GM12873 (cell line): ENCODE data around the gene PRM3.

Experiments used
- TF ChIP-seq, protein P1 (sequence below): IDR thresholded peaks from 2 replicates; pipeline ENCODE4 v1.5.1; 2012; ENCODE audit warnings: low read depth, mild to moderate bottlenecking, moderate library complexity, low read length, control low read depth; ENCODE audit not compliant: insufficient read depth; ENCODE audit errors: missing control alignments

Gene PRM3

DNA sequence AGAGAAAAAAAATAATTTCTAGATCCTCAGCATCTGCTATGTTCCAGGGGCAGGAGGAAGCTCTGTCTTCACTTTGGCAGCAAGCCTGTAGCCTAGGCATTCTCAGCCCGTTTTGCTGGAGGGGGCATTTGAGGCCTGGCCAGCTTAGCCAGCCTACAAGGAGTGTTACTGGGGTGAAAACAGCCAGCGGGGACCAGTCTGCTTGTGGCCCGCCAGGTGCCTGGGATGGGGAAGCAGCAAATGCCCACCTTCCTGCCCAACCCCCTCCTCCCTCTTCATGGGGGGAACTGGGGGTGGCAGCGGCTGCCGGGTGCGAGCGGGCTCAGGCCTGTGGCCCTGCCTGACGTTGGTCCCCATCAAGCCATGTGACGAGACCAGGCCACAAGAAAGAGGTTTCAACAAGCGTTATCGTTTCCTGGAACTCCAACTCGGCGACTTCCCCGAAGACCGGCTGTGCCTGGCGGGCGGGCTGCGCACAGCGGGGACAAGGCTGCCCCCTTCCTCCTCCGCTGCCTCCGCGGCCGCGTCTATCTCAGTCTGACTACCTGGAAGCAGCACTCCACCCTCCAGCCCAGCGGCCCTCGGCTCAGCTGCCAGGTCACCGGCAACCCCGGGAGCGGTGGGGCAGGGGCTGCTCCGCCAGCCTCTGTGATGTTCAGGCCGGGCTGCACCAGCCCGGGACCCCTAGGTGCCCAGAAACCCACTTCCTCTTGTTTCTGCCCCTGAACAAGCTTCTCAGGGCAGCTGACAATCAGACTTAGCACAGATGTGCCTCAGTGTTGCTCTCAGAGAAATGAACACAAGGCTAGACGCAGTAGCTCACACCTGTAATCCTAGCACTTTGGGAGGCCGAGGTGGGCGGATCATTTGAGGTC is 40.3 kb downstream of the PRM3 start:
- TF ChIP-seq, protein P1, sequence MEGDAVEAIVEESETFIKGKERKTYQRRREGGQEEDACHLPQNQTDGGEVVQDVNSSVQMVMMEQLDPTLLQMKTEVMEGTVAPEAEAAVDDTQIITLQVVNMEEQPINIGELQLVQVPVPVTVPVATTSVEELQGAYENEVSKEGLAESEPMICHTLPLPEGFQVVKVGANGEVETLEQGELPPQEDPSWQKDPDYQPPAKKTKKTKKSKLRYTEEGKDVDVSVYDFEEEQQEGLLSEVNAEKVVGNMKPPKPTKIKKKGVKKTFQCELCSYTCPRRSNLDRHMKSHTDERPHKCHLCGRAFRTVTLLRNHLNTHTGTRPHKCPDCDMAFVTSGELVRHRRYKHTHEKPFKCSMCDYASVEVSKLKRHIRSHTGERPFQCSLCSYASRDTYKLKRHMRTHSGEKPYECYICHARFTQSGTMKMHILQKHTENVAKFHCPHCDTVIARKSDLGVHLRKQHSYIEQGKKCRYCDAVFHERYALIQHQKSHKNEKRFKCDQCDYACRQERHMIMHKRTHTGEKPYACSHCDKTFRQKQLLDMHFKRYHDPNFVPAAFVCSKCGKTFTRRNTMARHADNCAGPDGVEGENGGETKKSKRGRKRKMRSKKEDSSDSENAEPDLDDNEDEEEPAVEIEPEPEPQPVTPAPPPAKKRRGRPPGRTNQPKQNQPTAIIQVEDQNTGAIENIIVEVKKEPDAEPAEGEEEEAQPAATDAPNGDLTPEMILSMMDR = no peak

DNA sequence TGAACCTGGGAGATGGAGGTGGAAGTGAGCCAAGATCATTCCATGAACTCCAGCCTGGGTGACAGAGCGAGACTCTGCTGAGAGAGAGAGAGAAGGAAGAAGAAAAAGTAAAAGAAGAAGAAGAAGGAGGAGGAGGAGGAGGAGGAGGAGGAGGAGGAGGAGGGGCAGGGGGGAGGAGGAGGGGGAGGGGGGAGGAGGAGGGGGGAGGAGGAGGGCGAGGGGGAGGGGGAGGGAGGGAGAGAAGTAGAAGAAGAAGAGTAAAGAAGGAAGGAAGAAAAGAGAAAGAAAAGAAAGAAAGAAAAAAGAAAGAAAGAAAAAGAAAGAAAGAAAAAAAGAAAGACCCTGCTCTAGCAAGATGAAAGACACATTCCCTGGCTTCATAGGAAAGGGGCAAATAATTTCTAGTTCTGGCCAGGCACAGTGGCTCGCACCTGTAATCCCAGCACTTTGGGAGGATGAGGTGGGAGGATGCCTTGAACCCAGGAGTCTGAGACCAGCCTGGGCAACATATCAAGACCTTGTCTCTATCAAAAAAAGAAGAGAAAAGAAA is 41.1 kb downstream of the PRM3 start:
- TF ChIP-seq, protein P1 = no peak

DNA sequence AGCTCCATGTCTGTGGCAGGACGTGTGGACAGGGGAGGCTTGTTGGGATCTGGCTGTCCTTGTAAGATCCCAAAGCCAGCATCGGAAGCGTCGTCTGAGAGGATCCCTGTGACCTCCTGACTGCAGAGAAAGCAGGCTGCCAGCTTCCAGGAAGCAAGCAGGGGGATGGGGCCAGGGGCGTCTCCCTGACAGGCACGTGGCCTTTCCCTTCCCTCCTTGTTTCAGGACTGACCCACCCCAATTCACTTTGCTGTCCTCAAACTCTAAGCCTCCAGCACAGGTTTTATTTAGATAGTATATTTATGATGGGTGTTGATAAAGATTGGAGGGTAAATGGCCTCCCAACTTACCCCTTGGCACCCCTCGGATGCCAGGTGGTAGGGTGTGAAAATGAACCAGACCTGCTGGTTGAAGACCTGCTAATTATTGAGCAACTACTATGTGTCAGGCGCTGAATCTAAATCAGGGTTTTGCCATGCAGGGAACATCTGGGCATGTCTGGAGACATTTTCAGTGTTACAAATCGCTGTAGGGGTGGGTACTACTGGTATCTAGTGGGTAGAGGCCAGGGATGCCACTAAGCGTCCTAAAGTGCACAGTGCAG is 42.0 kb downstream of the PRM3 start:
- TF ChIP-seq, protein P1 = no peak

- TF ChIP-seq, protein P1 = no peak
These were observed 43.5 kb downstream of the PRM3 start for GRCh38 chr16:11229906-11230305.

DNA sequence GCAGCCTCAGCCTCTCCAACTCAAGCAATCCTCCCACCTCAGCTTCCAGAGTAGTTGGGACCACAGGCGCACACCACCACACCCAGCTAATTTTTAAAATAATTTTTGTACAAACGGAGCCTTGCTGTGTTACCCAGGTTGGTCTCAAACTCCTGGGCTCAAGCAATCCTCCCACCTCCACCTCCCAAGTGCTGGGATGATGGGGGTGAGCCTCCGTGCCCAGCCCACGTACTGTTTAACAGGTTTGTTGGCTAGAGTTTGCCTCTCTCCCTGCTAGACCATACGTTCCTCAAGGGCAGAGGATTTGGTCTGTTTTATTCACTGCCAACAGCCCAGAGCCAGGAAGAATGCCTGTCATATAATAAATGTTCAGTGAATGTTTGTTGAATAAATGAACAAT is 44.0 kb downstream of the PRM3 start:
- TF ChIP-seq, protein P1 = no peak

GRCh38 chr16:11225677-11226549 is 47.5 kb downstream of the PRM3 start:
- TF ChIP-seq, protein P1 = no peak
